HL-60/S4 (cell line): Measurements from ENCODE around the gene TMEM169.

ENCODE experiments used
- in situ Hi-C: fragments of 300-500 bp; cut with MboI; formaldehyde crosslinking; loops from 2 replicates; pipeline ENCODE4 v1.14.3; 2022; ENCODE audit warnings: low sequenced_read_pairs

The TMEM169 gene

DNA sequence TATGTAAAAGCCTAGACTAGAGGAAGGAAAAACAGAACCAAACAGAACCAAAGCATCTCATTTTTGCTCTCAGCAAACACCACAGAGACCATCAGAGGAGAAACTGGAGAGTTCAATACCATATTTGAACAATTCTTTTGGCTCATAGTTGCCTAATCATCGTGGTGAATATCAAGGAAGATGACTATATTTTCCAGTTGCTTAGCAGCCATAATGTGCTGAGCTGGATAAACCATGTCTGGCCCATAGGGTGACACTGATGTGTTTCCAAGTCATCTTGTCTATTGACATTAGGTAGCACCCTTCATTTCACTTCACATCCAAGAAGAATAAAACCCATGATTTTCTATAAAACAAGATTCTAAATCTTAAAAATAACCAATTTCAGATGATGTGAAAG, 21.5 kb downstream of the TMEM169 start:
- in situ Hi-C loops, result no loop called here

DNA sequence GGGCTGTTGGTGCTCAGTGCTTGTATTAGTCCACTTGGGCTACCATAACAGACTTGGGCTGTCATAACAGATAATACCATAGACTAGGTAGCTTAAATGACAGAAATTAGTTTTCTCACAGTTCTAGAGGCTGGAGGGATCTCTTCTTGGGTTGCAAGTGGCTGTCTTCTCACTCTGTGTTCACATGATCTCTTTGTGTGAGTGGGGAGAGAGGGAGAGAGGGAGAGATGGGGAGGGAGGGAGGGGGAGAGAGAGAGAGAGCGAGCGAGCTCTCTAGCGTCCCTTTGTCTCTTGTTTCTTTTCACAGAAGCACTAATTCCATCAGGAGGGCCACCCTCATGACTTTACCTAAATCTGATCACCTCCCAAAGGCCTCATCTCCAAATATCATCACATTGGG, 23.0 kb downstream of the TMEM169 start:
- in situ Hi-C loops, result no loop called here

DNA sequence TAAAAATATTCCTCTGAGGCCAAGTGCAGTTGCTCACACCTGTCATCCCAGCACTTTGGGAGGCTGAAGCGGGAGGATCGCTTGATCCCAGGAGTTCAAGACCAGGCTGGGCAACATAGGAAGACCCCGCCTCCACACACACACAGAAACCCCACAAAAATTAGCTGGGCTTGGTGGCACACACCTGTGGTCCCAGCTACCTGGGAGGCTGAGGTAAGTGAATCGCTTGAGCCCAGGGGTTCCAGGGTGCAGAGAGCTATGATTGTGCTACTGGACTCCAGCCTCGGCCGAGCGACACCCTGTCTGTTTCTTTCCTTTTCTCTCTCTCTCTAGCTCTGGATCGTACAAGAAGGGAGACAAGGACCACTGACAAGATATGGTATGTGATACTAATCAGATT, 25.6 kb downstream of the TMEM169 start:
- in situ Hi-C loops, result no loop called here

DNA sequence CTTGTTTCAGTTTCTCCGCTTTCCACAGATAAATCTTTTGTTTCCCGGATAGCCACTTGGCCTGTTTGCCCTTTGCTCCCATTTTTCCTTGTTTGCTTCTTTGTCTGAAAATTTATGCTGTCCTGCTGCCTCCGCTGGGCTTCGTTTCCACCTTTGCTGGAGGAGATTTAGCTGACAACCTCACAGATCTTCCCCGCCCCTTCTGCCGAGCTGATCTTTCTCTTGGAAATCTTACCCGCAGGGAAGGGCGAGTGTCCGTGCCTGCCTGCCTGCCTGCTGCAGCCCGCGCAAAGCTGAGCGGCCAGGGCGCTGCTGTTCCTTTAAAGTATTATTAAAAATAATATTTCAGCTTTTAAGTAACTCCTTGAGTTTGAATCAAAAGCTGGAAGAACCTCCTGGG, 26.0 kb downstream of the TMEM169 start:
- in situ Hi-C loops, result no loop called here

DNA sequence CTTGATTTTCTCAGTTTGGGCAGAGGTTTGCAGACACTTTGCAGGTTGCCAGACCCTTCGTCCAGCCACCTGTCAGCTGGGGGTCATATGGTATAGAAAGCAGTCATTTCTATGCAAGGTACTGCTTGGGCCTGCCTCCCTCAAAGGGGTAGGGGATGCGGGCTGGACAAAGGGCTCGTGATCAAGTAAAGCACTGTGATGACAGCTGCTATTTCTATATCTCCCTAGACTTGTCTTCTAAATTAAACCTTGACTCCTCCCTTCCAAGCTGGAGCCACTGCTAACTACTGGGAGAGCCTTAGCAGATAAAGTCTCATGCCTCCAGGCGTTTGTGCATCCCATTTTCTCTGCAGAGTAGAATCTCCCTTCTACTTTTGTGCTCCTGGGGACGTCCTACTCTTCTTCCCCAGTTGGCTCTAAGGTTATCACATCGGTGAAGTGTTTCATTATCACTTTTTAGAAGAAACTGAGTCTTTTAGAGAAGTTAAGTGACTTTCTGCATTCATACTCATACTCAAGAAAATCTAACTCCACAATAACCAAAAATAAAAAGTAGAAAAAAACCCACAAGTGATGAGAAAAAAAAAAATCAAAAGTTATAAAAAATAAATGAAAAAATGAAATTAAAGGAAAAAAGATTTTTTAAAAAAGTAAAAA, 26.7 kb downstream of the TMEM169 start:
- in situ Hi-C loops, result no loop called here

DNA sequence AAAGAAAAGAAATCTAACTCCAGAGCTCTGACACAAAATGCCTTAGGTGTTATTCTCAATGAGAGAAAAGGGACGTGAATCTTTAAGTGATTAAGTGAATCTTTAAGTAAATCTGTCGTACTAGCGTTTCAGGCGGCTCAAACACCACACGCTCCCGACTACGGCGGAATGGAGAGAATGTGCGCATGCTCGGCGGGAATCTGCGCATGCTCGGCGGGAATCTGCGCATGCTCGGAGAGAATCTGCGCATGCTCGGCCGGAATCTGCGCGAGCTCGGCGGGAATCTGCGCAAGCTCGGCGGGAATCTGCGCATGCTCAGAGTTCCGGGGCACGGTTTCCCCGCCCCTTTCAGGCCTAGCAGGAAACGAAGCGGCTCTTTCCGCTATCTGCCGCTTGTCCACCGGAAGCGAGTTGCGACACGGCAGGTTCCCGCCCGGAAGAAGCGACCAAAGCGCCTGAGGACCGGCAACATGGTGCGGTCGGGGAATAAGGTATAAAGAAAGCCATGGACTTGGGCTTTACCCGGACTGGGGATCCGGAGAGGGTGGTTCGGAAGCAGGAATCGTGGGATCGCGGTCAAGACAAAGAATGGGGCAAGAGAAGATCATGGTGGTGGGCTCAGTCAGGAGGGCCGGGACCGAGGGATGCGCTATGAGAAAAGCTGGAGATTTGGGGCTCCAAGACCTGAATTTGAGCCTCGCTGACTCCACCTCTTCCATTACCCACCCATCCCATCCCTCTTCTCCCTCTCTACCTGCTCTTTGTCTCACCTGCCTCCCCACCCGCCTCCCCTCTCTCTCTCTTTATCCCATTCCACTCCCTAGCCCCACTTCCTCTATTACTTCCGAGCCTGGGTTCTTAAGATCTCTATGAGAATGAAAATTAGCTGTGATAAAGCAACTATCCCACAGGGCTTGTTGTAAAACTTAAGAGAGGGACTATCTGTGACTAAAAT, 27.5 kb downstream of the TMEM169 start, which contains the start of gene XRCC5:
TSS of gene XRCC5 (plus strand) at position 382 of the 955 bp plus-strand sequence. CDS start at position 471, 89 bp downstream.
- in situ Hi-C loops, result no loop called here

DNA sequence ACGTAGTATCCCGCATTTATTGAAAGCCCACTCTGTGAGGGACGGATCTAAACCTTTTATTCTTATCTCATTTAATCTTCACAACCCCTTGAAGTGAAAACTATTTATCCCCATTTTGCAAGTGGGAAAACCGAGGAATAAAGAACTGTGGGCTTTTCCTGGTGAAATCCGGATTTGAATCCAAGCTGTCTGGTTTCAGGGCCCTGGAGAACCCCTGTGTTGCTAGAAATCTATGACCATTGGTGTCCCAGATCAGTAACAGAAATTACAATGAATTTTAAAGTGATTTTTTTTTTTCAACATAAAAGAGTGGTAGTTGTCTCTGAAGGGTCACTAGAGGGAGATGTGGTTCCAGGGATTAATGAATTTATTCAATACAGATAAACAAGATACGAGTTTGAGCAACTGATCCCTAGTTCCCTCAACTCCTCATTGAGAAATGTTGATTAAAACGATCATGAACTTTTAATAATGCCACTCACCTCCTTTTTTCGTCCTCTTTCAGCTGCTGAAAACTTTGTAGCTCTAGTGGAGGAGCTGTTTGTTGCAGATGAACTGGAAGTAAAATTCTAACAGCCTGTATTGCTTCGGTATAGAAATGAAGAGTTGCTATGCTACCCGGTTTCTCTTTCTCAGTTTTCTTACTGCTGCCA, 28.4 kb downstream of the TMEM169 start:
- in situ Hi-C loops, result no loop called here

DNA sequence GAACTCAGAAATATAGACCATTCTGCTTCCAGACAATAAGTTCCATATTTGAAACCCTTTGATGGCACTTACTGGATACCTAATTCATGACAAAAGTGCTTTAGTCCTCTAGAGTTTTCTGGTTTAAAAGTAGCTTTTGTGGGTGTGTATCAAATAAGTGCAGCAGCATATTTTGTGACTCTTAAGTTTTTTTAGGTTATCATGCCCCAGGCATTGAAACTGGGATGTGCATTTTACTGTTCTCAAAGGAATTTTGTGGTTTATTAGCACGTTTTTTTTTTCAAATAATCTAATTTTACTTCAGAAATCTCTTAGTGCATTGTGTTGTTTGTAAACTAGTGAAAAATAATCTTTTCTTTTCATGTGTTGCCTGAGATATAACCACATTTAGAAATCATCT, 28.9 kb downstream of the TMEM169 start:
- in situ Hi-C loops, result no loop called here

DNA sequence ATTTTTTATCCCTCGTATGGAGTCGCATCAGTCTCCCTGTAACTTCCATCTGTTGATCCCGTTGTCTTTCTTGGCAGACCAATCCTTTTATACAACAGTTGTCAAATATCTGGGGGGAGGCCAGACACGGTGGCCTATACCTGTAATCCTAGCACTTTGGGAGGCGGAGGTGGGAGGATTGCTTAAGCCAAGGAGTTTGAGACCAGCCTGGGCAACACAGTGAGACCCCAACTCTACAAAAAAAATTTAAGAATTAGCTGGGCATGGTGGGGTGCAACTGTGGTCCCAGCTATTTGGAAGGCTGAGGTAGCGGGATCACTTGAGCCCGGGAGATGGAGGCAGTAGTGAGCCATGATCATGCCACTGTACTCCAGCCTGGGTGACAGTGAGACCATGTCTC, 29.4 kb downstream of the TMEM169 start:
- in situ Hi-C loops, result no loop called here

DNA sequence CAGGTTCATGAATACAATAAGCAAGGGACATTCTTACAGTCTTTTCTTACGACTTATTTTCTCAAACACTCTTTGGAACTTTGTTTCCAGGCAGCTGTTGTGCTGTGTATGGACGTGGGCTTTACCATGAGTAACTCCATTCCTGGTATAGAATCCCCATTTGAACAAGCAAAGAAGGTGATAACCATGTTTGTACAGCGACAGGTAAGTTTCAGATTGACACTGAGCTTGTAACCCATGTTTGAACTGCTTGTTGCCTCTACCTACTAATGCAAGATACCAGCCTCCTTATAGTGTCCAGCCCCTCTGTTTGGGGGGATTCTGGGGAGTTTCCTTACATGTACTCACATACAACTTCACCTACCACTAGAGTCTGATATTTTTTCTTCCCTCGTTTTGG, 31.2 kb downstream of the TMEM169 start:
- in situ Hi-C loops, result no loop called here

DNA sequence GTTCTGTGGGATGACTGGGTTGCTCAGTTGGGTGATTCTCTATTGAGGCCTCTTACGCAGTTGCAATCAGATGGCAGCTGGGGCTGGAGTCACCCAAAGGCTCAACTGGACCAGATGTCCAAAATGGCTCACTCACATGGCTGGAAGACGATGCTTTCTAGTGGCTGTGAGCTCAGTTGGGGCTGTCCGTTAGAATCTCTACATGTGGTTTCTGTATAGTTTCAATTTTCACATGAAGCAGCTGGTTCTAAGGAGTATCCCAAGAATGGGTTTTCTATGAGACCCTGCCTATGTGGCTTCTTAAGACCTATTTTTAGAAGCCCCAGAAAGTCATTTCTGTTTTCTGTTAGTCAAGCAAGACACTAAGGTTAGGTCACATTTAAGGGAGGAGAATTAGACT, 31.9 kb downstream of the TMEM169 start:
- in situ Hi-C loops, result no loop called here

DNA sequence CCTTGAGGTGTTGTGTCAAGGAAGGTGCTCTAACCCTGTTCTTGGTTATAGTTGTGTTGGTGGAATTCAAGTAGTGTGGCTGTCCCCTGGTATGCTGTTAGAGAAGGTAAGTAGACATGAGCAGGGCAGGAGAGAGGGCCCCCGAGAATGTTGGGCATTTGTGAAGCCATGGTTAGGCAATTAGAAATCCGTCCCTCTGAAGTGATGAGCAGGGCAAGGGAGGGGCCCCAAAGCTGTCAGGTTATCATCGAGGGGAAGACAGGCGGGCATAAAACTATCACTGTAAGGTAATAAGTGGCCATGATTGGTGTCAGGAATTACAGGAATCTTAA, 32.6 kb downstream of the TMEM169 start:
- in situ Hi-C loops, result no loop called here

DNA sequence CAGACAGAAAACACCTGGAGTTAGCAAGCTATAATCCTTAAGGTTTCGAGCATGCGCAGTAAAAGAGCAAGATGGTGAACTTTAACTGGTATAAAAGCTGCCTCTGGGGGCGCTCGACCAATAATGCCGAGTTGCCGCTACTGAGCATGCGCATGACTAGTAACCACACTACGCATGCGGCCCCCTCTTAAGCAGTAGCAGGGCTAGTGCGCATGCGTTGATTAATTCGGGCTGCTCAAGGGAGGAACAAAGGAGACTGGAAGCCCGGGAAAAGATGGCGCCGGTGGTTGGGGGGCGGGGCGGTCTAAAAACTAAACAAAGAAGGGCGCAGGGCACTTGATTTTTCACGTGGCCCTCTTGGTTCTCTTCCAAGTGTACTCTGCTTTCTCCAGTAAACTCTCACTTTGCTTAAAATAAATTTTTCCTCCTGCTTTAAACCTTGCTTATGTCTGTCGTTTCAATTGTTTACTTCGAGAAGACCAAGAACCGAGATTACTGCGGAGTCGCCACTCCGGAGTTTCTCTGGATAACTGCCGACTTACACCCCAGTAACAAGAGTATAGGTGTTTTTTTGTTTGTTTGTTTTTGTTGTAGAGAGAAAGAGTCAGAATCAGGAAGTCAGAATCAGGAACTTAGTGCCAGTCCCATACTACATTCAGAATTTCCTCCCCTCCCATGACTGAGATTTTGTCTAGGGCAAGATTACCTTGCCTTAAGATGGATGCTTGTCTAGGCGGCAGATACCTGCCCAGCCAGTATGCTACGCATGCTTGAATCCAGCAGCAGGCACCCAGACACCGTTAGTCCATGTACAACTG, 33.2 kb downstream of the TMEM169 start:
- in situ Hi-C loops, result no loop called here

DNA sequence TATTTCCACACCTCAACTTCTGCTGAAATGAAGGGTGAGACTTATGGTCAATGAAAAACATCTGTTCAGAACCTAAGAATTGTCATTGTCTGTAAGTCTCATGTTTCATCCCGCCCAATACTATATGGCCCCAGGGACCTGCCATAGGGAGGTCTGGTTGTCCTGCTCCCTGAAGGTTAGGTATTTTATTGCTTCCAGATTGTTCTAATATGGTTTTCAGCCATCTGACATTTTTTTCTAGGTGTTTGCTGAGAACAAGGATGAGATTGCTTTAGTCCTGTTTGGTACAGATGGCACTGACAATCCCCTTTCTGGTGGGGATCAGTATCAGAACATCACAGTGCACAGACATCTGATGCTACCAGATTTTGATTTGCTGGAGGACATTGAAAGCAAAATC, 34.7 kb downstream of the TMEM169 start:
- in situ Hi-C loops, result no loop called here

DNA sequence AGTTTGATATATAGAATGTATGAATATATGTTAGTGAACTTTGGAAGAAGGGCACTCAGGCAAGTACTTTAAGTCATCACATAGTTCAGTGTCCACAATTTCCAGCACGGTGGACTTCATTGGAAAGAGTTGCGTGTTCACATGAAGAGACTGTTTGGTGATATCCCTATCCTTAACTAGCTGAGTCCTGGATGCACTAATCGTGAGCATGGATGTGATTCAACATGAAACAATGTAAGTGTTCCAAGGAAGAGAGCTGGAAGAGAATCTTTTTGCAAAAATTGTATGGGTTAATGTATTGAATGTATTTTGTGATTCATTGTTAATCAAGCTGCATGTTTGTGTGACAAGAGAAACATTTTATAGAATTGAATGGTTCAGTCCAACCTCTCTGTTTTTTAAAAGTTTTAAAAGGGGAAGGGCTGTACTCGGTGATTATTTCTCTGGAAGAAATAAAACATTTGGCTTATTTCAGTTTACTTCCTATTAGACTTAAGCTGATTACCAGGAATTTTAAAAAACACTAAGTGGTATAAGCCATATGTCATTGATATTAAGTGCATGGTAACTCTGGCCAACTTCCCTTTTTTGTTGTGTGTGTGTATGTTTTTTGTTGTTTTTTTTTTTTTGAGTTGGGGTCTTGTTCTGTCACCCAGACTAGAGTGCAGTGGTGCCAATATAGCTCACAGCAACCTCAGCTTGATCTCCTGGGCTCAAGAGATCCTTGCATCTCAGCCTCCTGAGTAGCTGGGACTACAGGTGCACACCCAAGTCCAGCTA, 36.0 kb downstream of the TMEM169 start:
- in situ Hi-C loops, result no loop called here

DNA sequence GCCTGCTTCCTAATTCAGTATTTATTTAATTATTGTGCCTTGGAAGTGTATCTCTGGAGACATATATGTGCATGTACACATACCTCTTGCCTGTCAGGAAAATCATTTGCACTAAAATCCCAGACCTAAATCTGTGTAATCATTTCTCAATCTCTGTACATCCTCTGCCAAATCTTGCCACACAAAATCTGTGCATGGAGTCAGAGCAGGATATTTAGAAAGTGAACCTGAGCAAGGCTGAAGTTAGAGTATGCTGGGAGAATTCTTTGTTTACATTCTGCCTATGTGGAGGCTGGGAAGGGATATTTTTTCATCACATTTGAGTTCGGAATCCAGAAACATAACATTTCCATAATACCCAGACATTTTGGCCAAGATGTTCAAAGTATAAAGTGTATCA, 36.8 kb downstream of the TMEM169 start:
- in situ Hi-C loops, result no loop called here

DNA sequence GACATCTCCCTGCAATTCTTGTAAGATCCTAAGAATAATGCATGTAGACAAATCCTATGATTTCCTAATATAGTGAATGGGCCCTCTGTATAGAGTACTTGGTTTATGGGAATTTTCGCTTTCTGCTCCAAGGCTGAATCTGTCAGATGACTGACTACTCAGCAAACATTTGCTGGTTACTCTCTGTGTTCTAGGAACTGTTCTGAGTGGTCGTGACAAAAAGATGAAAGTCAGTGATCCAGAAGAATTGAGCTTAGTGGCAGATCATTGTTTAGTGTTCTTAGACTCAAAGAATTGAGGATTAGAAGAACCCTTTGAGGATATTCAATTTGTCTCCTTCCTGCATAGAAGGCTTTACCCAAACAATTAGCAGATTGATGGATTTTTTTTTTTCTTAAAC, 37.4 kb downstream of the TMEM169 start:
- in situ Hi-C loops, result no loop called here

DNA sequence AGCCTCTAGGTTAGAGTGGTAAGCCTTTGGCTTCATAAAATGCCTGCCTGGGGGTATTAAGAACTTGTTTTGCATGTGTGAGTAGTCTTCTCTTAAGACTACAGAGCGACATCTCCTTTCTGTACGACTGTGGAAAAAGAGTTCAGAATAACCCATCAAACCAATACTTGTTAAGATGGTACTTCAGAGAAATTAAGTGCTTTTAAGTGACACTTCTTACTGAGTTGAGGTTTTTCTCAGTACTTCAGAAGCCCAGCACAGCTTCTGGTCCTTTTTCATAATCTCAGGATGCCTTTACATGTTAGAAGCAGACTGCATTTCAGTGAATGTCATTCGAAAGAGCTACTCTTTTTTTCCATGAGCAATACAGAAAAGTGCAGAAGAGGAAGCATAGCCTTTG, 38.3 kb downstream of the TMEM169 start:
- in situ Hi-C loops, result no loop called here

DNA sequence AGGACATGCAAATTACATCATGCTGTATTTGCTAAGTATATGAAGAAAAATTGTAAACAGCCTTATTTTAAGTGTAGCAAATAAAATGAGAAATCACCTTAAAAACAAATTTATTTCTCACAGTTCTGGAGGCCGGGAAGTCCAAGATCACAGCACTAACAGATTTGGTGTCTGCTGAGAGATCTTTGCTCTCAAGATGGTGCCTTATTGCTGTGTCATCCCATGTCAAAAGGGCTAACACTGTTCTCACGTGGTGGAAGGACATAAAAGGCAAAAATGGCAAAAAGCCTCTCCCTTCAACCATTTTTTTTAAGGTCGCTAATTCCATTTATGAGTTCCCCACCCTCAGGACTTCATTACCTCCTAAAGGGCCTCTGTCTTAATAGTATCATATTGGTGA, 39.5 kb downstream of the TMEM169 start:
- in situ Hi-C loops, result no loop called here

DNA sequence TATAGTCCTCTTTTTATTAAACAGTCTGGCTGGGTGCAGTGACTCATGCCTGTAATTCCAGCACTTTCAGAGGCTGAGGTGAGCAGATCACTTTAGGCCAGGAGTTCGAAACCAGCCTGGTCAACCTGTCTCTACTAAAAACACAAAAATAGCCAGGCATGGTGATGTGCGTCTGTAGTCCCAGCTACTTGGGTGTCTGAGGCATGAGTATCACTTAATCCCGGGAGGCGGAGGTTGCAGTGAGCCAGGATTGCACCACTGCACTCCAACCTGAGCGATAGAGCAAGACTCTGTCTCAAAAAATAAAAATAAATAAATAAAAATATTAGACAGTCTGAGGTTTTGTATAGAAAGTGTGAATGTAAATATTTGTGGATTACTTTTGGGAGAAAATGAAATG, 45.2 kb downstream of the TMEM169 start:
- in situ Hi-C loops, result no loop called here
